GM19328 (cell line): Measurements from ENCODE around the gene ELF2.
"Not testable (repeated sequence)": the region's sequence is repeated elsewhere in the genome, so short reads cannot be mapped to it uniquely, and the experiment has no call there.

Experiments
- ATAC-seq: cut with Tn5 transposase; IDR thresholded peaks from one replicate; pipeline ENCODE4 v1.9.1; 2021; ENCODE audit warnings: mild to moderate bottlenecking, moderate library complexity; ENCODE audit not compliant: unreplicated experiment

Gene ELF2

GRCh38 chr4:139024686-139025085, 152.3 kb downstream of the ELF2 start:
- ATAC-seq, result no peak

DNA sequence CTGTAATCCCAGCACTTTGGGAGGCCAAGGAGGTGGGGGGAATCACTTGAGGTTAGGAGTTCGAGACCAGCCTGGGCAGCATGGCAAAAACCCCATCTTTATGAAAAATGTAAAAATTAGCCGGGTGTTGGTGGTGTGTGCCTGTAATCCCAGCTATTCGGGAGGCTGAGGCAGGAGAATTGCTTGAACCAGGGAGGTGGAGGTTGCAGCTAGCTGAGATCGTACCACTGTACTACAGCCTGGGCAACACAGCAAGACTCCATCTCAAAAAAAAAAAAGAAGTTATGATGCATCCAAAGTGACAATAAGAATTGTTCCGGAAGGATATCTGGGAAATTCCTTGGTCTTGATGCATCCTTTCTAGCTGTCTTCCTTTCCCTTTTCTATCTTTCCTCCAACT, 154.2 kb downstream of the ELF2 start:
- ATAC-seq, result no peak

DNA sequence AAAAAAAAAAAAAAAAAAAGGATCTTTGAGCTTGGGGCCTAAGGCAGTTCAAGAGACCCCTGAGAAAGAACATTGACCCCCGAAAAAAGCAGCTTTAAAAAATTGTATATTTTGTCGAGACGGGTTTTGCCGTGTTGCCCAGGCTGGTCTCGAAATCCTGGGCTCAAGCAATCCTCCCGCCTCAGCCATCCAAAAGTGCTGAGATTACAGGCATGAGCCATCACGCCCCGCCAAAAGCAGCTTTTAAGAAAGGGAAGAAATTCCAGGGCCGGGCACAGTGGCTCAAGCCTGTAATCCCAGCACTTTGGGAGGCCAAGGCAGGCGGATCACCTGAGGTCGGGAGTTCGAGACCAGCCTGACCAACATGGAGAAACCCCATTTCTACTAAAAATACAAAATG, 155.9 kb downstream of the ELF2 start:
- not testable (repeated sequence) for ATAC-seq

DNA sequence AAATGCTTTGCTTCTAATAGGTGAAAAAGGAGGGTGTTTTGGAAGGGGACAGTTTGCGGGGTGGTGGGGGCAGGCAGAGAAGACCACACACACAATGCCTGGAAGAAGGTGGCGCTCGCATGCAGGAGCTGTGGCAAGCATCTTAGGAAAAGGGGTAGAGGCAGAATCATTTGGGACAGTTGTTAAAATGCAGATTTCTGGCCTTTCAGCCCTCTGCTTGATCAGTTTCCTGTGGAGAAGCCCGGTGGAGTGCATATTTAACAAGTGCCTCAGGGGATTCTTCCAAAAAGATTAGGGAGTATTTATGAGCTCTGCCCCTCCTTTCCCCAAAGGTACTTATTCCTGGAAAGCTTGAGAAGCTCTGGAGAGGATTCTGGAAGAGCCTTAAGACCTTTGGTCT, 156.6 kb downstream of the ELF2 start:
- no peak for ATAC-seq

DNA sequence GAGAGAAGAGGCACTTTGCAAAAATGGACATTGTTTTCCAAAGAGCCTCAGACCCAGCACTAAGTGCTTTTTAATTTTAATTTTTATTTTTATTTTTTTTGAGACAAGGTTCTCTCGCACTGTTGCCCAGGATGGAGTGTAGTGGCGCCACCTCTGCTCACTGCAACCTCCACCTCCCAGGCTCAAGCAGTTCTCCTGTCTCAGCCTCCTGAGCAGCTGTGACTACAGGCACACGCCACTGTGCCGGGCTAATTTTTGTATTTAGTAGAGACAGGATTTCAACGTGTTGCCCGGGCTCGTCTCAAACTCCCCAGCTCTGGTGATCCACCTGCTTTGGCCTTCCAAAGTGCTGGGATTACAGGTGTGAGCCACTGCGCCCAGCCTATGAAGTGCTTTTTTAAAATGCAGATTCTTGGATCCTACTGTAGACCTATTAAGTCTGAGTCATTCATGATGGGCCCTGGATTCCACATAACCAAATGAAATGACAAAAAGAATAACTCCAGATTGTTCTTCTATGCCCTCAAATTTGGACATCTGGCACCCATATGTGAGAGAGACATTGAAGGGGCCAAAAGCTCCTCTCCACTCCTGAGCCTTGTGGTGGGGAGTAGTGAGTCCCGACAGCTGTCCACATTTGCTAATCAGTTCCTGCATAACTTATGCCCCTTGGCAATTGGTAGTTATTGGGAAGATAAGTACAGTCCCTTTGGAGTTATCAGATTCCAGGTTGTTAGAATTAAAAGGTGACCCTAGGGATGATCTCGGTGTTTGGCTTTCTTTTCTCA, 157.9 kb downstream of the ELF2 start:
- no peak for ATAC-seq

- ATAC-seq, result no peak
These were observed 158.5 kb downstream of the ELF2 start for GRCh38 chr4:139018501-139018900.

DNA sequence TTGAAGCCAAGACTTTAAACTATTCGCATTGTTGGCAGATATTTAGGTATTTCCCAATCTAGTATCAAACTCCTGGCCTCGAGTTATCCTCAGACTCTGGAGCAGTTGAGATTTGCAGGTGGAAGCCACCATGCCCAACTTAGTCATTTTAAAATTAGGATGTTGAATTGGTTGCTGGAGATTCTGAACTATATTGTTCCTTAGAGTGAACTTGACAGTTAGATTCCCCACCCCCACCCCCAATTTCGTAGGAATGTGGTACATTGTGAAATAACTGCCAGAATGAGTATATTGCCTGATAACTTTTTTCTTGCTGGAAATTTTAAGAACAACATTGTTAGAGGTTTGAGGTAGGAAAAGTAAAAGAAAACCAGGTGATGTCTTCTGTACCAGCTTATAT, 159.2 kb downstream of the ELF2 start:
- no peak for ATAC-seq

DNA sequence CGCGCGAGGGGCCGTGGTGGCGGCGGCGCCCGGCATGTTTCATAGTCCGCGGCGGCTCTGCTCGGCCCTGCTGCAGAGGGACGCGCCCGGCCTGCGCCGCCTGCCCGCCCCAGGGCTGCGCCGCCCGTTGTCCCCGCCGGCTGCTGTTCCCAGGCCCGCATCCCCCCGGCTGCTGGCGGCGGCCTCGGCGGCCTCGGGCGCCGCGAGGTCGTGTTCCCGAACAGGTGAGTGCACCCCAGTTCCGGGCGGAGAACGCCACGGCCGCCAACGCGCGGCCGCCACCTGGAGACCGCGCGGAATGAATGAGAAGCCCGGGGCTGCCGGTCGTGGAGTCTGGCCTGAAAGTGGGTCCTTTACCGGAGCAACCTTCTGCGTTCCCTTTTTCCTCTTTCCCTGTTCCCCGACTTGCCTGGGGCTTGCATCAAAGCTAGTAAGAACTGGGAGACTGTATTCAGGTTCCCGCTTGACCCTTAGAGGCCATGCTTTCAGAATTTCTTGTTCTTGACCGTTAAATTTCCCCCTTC, 161.0 kb downstream of the ELF2 start:
- peak; percentile 37 for ATAC-seq

GRCh38 chr4:139015269-139015947, 161.6 kb downstream of the ELF2 start, which contains the start of gene NOCT:
TSS of gene NOCT (plus strand) at chr4:139015781. CDS start at chr4:139015982, 201 bp downstream.
- peak; percentile 94 for ATAC-seq

GRCh38 chr4:139014371-139015268, 162.4 kb downstream of the ELF2 start:
- ATAC-seq, result no peak

- ATAC-seq, result no peak
These were observed 165.6 kb downstream of the ELF2 start for GRCh38 chr4:139011225-139011950.

GRCh38 chr4:139009702-139010101, 167.3 kb downstream of the ELF2 start:
- ATAC-seq, result no peak

GRCh38 chr4:139008278-139008677, 168.7 kb downstream of the ELF2 start:
- not testable (repeated sequence) for ATAC-seq

- ATAC-seq, result no peak
These were observed 169.4 kb downstream of the ELF2 start for GRCh38 chr4:139007640-139008039.
